Tibial artery (tissue), 4 donors: ENCODE measurements around the gene PCAT7.
"Not testable (repeated sequence)": the region's sequence is repeated elsewhere in the genome, so short reads cannot be mapped to it uniquely, and the experiment has no call there.

Experiments used
- DNase-seq, 2 donors: peaks; one replicate each; pipeline ENCODE4 v3.0.0-alpha.2; 2019
- H3K27ac ChIP-seq, 2 donors: fragments of 200-600 bp; sonication (generic) in 1 of 2; 1 replicate in 1 of 2; 2 replicates in 1 of 2; pipeline ENCODE4 v1.5.1; 2018 to 2019; ENCODE audit warnings: mild to moderate bottlenecking in 1 of 2
- H3K27me3 ChIP-seq, 2 donors: fragments of 200-600 bp; sonication (generic) in 1 of 2; one replicate each; pipeline versions ENCODE4 v1.5.1 to v1.6.0; 2016 to 2019
- H3K36me3 ChIP-seq, 3 donors: fragments of 200-600 bp; sonication (generic) in 2 of 3; one replicate each; pipeline ENCODE4 v1.5.1; 2016 to 2019; ENCODE audit warnings: mild to moderate bottlenecking in 2 of 3
- H3K4me1 ChIP-seq, 4 donors: fragments of 200-600 bp; sonication (generic) in 2 of 4; 1 replicate in 3 of 4; 2 replicates in 1 of 4; pipeline ENCODE4 v1.5.1; 2016 to 2019
- H3K4me3 ChIP-seq, 2 donors: fragments of 200-600 bp; sonication (generic) in 1 of 2; 1 replicate in 1 of 2; 2 replicates in 1 of 2; pipeline ENCODE4 v1.5.1; 2018 to 2019; ENCODE audit warnings: mild to moderate bottlenecking in 2 of 2
- H3K9me3 ChIP-seq, 3 donors: fragments of 200-600 bp; sonication (generic) in 1 of 3; one replicate each; pipeline ENCODE4 v1.5.1; 2016 to 2019
- CTCF ChIP-seq, 2 experiments: fragments of 200-600 bp in 1 of 2; fragments of 450-650 bp in 1 of 2; IDR thresholded peaks; one replicate each; pipeline ENCODE4 v1.5.1; 2017 to 2019; ENCODE audit warnings: antibody characterized with exemption in 2 of 2, mild to moderate bottlenecking in 1 of 2, moderate library complexity in 1 of 2
- intact Hi-C: fragments of 100-400 bp; cut with DNase I; formaldehyde crosslinking; loops from one replicate; pipeline ENCODE4 v1.15.0; 2023; ENCODE audit warnings: low total_unique reads

The PCAT7 gene

GRCh38 chr9:94588681-94589080 is 33.8 kb downstream of the PCAT7 start:
- H3K27ac ChIP-seq: no peak overlapping the region
- H3K4me3 ChIP-seq: no peak overlapping the region
- no peak for TF ChIP-seq CTCF (IDR thresholded peaks at IDR 0.05)
- intact Hi-C loops: no loop called here
- H3K27me3 ChIP-seq: peaks cover 0 to 10% of the 10 kb centered on the region in 2 donors
- DNase-seq: no peak
- no peaks in the 10 kb centered on the region for H3K9me3 ChIP-seq
- H3K4me1 ChIP-seq: no peaks in the 10 kb centered on the region
- no peaks in the 10 kb centered on the region for H3K36me3 ChIP-seq

- H3K36me3 ChIP-seq, H3K4me1 ChIP-seq, H3K9me3 ChIP-seq, intact Hi-C loops, DNase-seq, H3K4me3 ChIP-seq, H3K27me3 ChIP-seq, H3K27ac ChIP-seq: not testable (repeated sequence)
Measured at GRCh38 chr9:94591046-94591545, 36.2 kb downstream of the PCAT7 start.

GRCh38 chr9:94591876-94592275 is 37.0 kb downstream of the PCAT7 start:
- H3K27me3 ChIP-seq: peaks cover 0 to 10% of the 10 kb centered on the region in 2 donors
- H3K4me3 ChIP-seq: no peak overlapping the region
- no peaks in the 10 kb centered on the region for H3K9me3 ChIP-seq
- TF ChIP-seq CTCF (IDR thresholded peaks at IDR 0.05): no peak
- no peak overlapping the region for H3K27ac ChIP-seq
- H3K4me1 ChIP-seq: no peaks in the 10 kb centered on the region
- intact Hi-C loops: no loop called here
- no peaks in the 10 kb centered on the region for H3K36me3 ChIP-seq
- no peak for DNase-seq

DNA sequence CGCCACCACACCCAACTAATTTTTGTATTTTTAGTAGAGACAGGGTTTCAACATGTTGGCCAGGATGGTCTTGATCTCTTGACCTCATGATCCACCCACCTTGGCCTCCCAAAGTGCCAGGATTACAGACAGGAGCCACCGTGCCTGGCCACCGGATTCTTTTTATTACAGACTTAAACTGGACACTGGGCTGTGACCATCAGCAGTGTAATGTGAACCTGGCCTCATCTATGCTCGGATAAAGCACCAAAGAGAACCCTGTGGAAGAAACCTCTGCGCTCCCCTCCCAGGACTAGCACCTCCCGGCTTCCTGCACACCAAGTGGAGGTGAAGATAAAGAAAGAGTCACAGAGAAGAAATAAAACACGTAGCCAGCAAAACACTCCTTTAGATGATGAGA is 37.8 kb downstream of the PCAT7 start:
- H3K27ac ChIP-seq, H3K27me3 ChIP-seq, H3K4me3 ChIP-seq, DNase-seq, H3K9me3 ChIP-seq, H3K36me3 ChIP-seq, H3K4me1 ChIP-seq, intact Hi-C loops: not testable (repeated sequence)

GRCh38 chr9:94593459-94594345 is 38.8 kb downstream of the PCAT7 start, which contains the start of gene FBP2:
Gene FBP2, minus strand, starts transcription at chr9:94593824. Its CDS starts 98 bp downstream, at chr9:94593726.
- Histone ChIP-seq H3K4me1 (no peaks in the 10 kb centered on the region), H3K27ac (no peak within 1 kb of the TSS), H3K4me3 (no peak within 1 kb of the TSS), H3K9me3 (no peaks in the 10 kb centered on the region), H3K27me3 (peaks cover 0 to 7% of the 10 kb centered on the region in 2 donors), H3K36me3 (no peaks in the 10 kb centered on the region)
- TF ChIP-seq CTCF (IDR thresholded peaks at IDR 0.05): no peak
- DNase-seq: no peak
- intact Hi-C loops: no loop called here

DNA sequence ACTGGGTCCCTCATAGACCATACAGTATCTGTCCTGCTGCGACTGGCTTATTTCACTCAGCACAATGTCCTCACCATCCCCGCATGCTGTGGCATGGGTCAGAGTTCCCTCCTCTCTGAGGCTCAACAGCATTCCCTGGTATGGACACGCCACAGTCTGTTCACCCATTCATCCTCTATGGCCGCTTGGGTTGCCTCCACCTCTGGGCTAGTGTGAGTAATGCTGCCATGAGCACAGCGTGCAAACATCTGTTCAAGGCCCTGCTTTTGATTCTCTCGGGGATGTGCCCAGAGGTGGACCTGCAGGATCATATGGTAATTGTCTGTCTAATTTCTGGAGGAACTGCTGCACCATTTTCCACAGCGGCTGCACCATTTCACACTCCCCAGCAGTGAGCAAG is 44.2 kb downstream of the PCAT7 start:
- H3K4me3 ChIP-seq: no peak overlapping the region
- no peak for TF ChIP-seq CTCF (IDR thresholded peaks at IDR 0.05)
- no peaks in the 10 kb centered on the region for H3K27me3 ChIP-seq
- H3K4me1 ChIP-seq: peaks cover 0 to 7% (median 0%) of the 10 kb centered on the region in 4 donors
- no peaks in the 10 kb centered on the region for H3K36me3 ChIP-seq
- no peaks in the 10 kb centered on the region for H3K9me3 ChIP-seq
- intact Hi-C loops: no loop called here
- H3K27ac ChIP-seq: no peak overlapping the region
- no peak for DNase-seq
